MM.1S (cell line): Measurements from ENCODE around the gene CHST3.

ENCODE experiments used
- DNase-seq: peaks from one replicate; pipeline ENCODE4 v3.0.0-alpha.2; 2015
- H2AFZ ChIP-seq: fragments of 300-600 bp; sonication (generic); 2 replicates; pipeline ENCODE4 v1.6.0; 2016; ENCODE audit warnings: antibody characterized with exemption, low read length
- H3F3A ChIP-seq: fragments of 300-600 bp; sonication (generic); 2 replicates; pipeline ENCODE4 v1.6.1; 2016; ENCODE audit warnings: mild to moderate bottlenecking, antibody characterized with exemption, low read length, moderate library complexity, mixed read lengths; ENCODE audit not compliant: insufficient read depth
- H3K27ac ChIP-seq: fragments of 300-600 bp; sonication (generic); 2 replicates; pipeline ENCODE4 v1.5.1; 2016; ENCODE audit warnings: mild to moderate bottlenecking, low read length
- H3K27me3 ChIP-seq: fragments of 300-600 bp; sonication (generic); replicated peaks from 2 replicates; pipeline ENCODE4 v1.6.0; 2016; ENCODE audit warnings: low read length; ENCODE audit not compliant: insufficient read depth
- H3K36me3 ChIP-seq: fragments of 300-600 bp; sonication (generic); replicated peaks from 2 replicates; pipeline ENCODE4 v1.6.1; 2016; ENCODE audit warnings: mild to moderate bottlenecking, low read length, mixed read lengths; ENCODE audit not compliant: insufficient read depth
- H3K4me1 ChIP-seq: fragments of 300-600 bp; sonication (generic); 2 replicates; pipeline ENCODE4 v1.6.1; 2016; ENCODE audit warnings: low read length, mixed read lengths
- H3K4me2 ChIP-seq: fragments of 300-600 bp; sonication (generic); 2 replicates; pipeline ENCODE4 v1.6.0; 2016; ENCODE audit warnings: low read depth, low read length
- H3K4me3 ChIP-seq: fragments of 300-600 bp; sonication (generic); 2 replicates; pipeline ENCODE4 v1.5.1; 2016; ENCODE audit warnings: low read length, mixed read lengths
- H3K79me2 ChIP-seq: fragments of 300-600 bp; sonication (generic); 2 replicates; pipeline ENCODE4 v1.6.1; 2016; ENCODE audit warnings: mixed run types, low read length, mixed read lengths
- H3K9ac ChIP-seq: fragments of 300-600 bp; sonication (generic); 2 replicates; pipeline ENCODE4 v1.6.1; 2016; ENCODE audit warnings: low read length, mixed read lengths
- H3K9me2 ChIP-seq: fragments of 300-600 bp; sonication (generic); replicated peaks from 2 replicates; pipeline ENCODE4 v1.6.1; 2016; ENCODE audit warnings: mild to moderate bottlenecking, low read length, mixed read lengths; ENCODE audit not compliant: insufficient read depth
- H3K9me3 ChIP-seq: fragments of 300-600 bp; sonication (generic); replicated peaks from 2 replicates; pipeline ENCODE4 v1.6.1; 2016; ENCODE audit warnings: mild to moderate bottlenecking, low read length, mixed read lengths; ENCODE audit not compliant: insufficient read depth
- H4K20me1 ChIP-seq: fragments of 300-600 bp; sonication (generic); 2 replicates; pipeline ENCODE4 v1.6.1; 2016; ENCODE audit warnings: mild to moderate bottlenecking, low read length, moderate library complexity, mixed read lengths; ENCODE audit not compliant: insufficient read depth
- EZH2 ChIP-seq: fragments of 300-600 bp; sonication (generic); optimal IDR thresholded peaks from 2 replicates; pipeline ENCODE3; 2017; ENCODE audit warnings: low read depth, mild to moderate bottlenecking, antibody characterized with exemption, low read length, mixed read lengths
- EZH2phosphoT487 ChIP-seq: fragments of 300-600 bp; sonication (generic); IDR thresholded peaks from 2 replicates; pipeline ENCODE4 v1.6.1; 2018; ENCODE audit warnings: antibody characterized with exemption, low read length
- TF ChIP-seq, protein P1 (sequence below): fragments of 300-600 bp; sonication (generic); IDR thresholded peaks from 2 replicates; pipeline ENCODE4 v1.5.1; 2016; ENCODE audit warnings: antibody characterized with exemption, low read length, mixed read lengths

The CHST3 gene

DNA sequence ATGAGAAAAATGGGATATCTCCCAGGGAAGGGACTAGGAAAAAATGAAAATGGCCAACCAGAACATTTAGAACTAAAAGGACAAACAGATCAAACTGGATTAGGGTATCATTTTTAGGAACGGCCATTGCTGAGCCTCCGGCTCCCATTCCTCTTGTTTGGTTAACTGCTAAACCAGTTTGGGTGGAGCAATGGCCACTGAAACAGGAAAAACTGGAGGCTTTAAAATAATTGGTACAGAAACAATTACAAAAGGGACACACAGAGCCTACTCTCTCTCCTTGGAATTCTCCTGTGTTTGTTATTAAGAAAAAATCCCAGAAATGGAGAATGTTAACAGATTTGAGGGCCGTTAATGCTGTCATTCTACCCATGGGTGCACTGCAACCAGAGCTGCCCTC lies 4.7 kb upstream of the CHST3 start:
- Histone ChIP-seq H3K9me3 (no peaks in the 10 kb centered on the region), H3K9me2 (no peaks in the 10 kb centered on the region), H3K27me3 (peaks cover 19% of the 10 kb centered on the region), H3F3A (no peaks in the 10 kb centered on the region), H2AFZ (no peak overlapping the region), H3K9ac (no peak overlapping the region), H3K4me2 (no peak overlapping the region), H3K4me3 (no peak overlapping the region), H3K36me3 (no peaks in the 10 kb centered on the region), H4K20me1 (no peaks in the 10 kb centered on the region), H3K79me2 (no peaks in the 10 kb centered on the region), H3K27ac (no peak overlapping the region), H3K4me1 (no peaks in the 10 kb centered on the region)
- TF ChIP-seq, protein P1, sequence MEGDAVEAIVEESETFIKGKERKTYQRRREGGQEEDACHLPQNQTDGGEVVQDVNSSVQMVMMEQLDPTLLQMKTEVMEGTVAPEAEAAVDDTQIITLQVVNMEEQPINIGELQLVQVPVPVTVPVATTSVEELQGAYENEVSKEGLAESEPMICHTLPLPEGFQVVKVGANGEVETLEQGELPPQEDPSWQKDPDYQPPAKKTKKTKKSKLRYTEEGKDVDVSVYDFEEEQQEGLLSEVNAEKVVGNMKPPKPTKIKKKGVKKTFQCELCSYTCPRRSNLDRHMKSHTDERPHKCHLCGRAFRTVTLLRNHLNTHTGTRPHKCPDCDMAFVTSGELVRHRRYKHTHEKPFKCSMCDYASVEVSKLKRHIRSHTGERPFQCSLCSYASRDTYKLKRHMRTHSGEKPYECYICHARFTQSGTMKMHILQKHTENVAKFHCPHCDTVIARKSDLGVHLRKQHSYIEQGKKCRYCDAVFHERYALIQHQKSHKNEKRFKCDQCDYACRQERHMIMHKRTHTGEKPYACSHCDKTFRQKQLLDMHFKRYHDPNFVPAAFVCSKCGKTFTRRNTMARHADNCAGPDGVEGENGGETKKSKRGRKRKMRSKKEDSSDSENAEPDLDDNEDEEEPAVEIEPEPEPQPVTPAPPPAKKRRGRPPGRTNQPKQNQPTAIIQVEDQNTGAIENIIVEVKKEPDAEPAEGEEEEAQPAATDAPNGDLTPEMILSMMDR: no peak
- no peak for TF ChIP-seq EZH2
- DNase-seq: no peak

DNA sequence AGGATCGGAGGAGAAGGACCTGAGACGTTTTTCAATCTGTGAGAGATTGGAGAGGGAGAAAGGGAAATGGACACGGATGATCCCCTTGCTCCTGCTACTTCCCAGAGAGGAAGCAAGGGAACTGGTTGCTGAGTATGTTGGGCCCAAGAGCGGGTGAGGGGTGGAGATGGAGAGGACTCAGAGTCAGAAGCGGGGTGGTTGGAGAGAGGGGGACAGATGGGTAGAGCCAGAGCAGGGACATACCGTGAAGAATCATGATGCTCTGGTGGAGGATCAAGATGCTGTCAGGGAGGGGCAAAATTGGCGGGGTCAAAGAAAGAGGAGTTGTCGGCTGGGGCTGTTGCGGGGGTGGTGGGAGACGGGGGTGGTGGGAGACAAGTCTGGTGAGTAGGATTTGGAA lies 2.4 kb upstream of the CHST3 start:
- H3F3A ChIP-seq: no peaks in the 10 kb centered on the region
- H2AFZ ChIP-seq: no peak overlapping the region
- no peaks in the 10 kb centered on the region for H3K79me2 ChIP-seq
- no peak overlapping the region for H3K4me3 ChIP-seq
- DNase-seq: no peak
- peaks cover 30% of the 10 kb centered on the region for H3K27me3 ChIP-seq
- no peaks in the 10 kb centered on the region for H3K9me2 ChIP-seq
- no peaks in the 10 kb centered on the region for H4K20me1 ChIP-seq
- no peaks in the 10 kb centered on the region for H3K4me1 ChIP-seq
- H3K27ac ChIP-seq: no peak overlapping the region
- no peaks in the 10 kb centered on the region for H3K9me3 ChIP-seq
- TF ChIP-seq EZH2 (no peak), EZH2phosphoT487 (no peak)
- TF ChIP-seq, protein P1: no peak
- H3K36me3 ChIP-seq: no peaks in the 10 kb centered on the region
- no peak overlapping the region for H3K4me2 ChIP-seq
- no peak overlapping the region for H3K9ac ChIP-seq

DNA sequence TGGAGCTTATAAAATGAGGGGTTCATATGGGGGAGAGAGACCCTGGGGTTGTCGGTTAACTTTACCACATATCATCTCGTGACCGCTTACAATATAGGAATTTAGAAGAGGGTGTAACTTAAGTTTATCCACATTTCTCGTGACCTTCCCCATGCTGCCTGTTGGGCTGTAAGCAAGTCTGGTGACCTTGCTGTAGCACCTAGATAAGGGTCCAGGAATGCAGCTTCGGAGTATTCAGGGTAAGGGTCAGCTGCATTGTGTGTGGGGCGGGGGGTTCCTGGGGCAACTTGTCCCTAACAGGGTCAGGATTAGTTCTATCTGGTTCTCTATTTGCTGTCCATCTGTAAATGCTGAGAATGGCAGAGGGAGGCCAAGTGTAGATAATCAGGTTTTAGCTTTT lies 1.3 kb upstream of the CHST3 start:
- H3K79me2 ChIP-seq: no peaks in the 10 kb centered on the region
- DNase-seq: no peak
- no peaks in the 10 kb centered on the region for H3K4me1 ChIP-seq
- H3K9me2 ChIP-seq: no peaks in the 10 kb centered on the region
- H3K27me3 ChIP-seq: peaks cover 30% of the 10 kb centered on the region
- H3K36me3 ChIP-seq: no peaks in the 10 kb centered on the region
- H3F3A ChIP-seq: no peaks in the 10 kb centered on the region
- no peak overlapping the region for H3K4me2 ChIP-seq
- no peak overlapping the region for H2AFZ ChIP-seq
- H3K4me3 ChIP-seq: no peak overlapping the region
- no peaks in the 10 kb centered on the region for H3K9me3 ChIP-seq
- H3K27ac ChIP-seq: no peak overlapping the region
- TF ChIP-seq EZH2phosphoT487: no peak
- TF ChIP-seq, protein P1: no peak
- no peak for TF ChIP-seq EZH2
- no peak overlapping the region for H3K9ac ChIP-seq
- no peaks in the 10 kb centered on the region for H4K20me1 ChIP-seq
